Choroid plexus epithelial cell (primary cell): ENCODE measurements around the gene ALG11.
A peak's percentile ranks its signal among the peaks of the same experiment; 100 is the strongest.

Source experiments
- DNase-seq: peaks from one replicate; pipeline ENCODE4 v3.0.0-alpha.2; 2010; ENCODE audit warnings: low read depth
- H3K4me3 ChIP-seq: 2 replicates; pipeline ENCODE4 v1.5.1; 2011; ENCODE audit warnings: low read depth, mild to moderate bottlenecking, control low read depth, low read length, moderate library complexity
- CTCF ChIP-seq: conservative IDR thresholded peaks from 2 replicates; pipeline ENCODE4 v1.5.1; 2011; ENCODE audit warnings: low read depth, mild to moderate bottlenecking, control low read depth, inconsistent platforms, low read length, moderate library complexity

Gene ALG11, protein sequence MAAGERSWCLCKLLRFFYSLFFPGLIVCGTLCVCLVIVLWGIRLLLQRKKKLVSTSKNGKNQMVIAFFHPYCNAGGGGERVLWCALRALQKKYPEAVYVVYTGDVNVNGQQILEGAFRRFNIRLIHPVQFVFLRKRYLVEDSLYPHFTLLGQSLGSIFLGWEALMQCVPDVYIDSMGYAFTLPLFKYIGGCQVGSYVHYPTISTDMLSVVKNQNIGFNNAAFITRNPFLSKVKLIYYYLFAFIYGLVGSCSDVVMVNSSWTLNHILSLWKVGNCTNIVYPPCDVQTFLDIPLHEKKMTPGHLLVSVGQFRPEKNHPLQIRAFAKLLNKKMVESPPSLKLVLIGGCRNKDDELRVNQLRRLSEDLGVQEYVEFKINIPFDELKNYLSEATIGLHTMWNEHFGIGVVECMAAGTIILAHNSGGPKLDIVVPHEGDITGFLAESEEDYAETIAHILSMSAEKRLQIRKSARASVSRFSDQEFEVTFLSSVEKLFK

DNA sequence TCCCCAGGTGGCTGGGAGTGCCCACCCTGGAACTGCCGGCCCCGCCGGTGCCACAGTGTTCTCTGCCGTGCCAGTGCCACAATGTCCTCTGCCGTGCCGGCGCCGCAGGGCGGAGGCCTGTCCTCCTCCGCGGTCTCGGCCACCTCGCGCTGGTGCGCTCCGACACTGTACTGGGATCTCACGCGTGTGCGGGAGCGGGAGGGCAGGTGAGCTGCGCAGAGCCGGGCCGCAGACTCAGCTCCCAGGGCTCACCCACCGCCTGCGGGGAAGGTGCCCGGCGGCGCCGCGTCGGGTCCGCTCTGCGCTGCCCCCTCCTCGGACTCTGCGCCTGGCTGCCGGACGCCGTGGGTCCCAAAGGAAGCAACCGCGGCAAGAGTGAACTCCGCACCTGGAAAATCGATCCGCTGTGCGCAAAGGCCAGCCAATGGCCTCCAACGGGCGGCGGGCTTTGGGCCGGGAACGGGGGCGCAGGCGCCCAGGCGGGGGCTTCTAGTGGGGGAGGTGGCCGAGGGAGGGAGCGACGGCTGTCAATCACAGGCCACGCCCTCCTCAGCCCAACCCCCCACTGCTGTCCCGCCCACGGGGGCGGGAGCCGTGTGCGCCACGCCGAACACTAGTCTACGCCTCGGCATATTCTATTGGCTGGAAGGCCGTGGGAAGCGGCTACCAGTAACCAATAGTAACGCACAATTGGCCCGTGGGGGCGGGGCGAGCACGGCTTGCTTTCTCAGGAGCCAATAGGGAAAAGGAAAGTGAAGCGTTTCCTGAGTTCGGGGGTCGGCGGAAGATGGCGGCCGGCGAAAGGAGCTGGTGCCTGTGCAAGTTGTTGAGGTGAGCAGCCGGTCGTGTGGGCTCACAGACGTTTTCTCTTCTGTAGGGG, at the start of gene ALG11:
TSS of gene ALG11 (plus strand) at position 767 of the 880 bp plus-strand sequence. CDS start at position 788, 21 bp downstream.
- peak; percentile 98 for DNase-seq
- H3K4me3 ChIP-seq, result peak within 1 kb of the TSS; percentile 97
- no peak for TF ChIP-seq CTCF

DNA sequence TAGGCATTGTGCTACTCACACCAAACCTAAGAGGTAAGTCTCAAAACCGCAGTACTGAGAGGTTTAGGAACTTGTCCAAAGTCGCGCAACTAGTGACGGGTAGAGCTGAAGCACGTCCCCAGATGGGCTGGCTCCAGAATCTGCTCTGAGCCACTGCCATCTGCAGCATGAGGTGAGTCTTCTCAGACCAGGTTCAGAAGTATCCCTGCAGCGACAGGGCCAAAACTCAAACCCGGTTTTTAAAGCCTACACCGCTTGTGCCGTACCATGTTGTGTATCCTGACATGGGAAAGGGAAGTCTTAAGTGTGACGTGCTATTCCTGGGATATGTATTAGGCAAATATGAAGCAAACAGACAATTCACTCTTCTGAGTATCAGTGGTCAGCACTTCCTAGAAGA, 46.0 kb upstream of the ALG11 start:
- no peak for TF ChIP-seq CTCF
- DNase-seq, result no peak
- H3K4me3 ChIP-seq, result no peak overlapping the region

DNA sequence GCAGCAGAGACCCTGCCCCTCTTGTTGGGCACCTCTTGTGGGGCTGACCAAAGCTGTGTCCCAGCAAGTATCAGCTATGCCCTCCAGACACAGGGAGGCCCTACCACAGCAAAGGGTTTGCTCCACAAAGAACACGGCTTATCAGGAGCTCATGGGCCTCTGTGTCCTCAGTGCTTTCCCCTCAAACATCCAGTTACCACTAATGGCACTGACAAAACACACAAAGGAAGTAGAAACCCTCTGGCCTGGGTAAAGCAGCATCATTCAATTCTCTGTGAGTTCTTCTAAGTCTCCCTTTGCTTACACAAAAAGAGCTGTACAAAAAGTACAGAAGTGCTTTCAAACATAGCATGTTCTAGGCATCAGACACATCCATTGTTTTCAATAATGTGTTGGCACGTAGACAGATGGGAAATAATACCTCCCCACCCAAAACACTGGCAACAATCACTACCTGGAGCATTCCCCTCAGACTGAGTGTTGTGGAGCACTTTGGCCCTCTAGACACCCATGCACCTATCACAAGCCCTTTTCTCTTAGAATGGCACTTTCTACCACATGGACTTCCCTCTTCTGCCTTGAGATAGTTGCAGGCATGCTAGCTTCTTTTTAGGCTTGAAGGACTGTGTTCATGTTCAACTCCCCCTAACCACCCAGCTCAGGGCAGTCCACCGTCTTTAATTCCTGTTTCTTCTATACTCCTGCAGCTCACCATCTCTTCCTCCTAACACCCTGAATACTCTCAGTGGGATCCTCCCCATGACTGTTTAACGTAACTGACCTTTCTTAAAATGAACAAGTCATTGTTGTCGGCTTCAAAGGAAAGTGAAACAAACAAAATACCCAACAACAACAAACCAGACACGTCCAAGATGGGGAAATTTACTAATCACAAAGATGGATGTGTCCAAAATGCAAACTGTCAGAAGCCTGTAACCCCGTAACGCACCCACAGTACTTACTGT, 44.4 kb upstream of the ALG11 start:
- TF ChIP-seq CTCF, result no peak
- no peak overlapping the region for H3K4me3 ChIP-seq
- no peak for DNase-seq

DNA sequence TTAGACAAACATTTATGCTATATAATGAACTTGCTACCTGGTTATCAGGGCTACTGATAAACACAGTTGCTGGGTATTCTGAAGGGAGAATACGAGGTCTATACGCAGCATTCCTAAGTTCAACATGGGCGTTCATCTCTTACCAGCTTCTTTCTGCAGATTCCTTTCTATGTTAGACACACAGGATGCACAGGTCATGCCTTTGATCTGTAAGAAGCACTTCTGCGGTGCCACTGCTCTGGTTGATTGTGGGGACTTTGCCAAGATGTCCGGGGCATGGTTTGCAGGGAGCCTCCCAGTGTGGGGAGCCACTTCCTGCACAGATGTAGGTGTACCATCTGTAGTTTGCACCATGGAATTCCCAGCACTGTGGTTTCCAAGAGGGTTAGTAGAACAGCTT, 41.8 kb upstream of the ALG11 start:
- no peak for TF ChIP-seq CTCF
- no peak overlapping the region for H3K4me3 ChIP-seq
- DNase-seq, result no peak

DNA sequence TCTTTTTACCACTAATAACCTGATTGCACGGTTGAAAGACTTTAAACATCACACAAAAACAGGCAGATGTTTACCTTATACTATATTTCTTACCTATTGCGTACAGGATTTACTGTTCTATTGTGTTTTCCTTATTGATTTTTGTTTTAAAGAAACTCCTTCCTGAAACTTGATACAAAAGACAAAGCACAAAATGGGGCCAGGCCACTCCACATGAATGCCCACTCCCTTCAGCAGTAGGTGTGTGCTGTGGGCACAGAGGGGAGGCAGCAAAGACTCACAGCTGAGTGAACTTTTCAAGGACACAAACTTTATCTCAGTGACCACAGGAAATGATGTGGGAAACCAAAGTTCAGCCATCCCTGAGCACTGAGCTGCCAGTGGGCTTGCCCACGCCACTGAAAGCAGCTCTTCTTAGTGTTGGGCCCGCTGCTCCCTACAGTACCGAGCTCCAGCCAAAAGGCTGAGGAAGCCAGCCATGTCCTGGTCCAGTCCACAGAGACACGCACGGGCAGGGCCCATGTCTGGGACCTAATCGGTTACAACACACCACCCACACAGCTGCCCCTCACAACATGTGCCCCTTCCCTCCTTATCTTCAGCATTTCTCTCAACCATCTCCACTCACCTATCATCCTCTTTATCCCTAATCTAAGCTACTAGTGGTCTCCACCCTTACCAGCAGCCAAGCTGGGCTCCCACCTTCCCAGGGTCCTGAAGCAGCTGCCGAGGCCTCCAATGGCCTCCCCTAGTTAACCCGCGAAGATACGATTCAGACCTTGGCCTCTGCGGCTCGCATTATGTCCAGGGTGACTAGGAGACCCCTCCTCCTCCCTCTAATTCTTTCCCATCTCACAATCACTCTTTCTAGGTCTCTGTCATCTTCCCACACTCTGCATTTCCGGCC, 40.4 kb upstream of the ALG11 start:
- H3K4me3 ChIP-seq, result no peak overlapping the region
- TF ChIP-seq CTCF, result no peak
- no peak for DNase-seq
